ENCODE measurements around the gene LNPEP.
"Not testable (repeated sequence)": the region's sequence is repeated elsewhere in the genome, so short reads cannot be mapped to it uniquely, and the experiment has no call there.

LNPEP gene

GRCh38 chr5:97070234-97070633 lies 134.4 kb downstream of the LNPEP start:
- no peak for FAIRE-seq

GRCh38 chr5:97071101-97071500 lies 135.2 kb downstream of the LNPEP start:
- no peak for FAIRE-seq

- FAIRE-seq = no peak
Measured at GRCh38 chr5:97071993-97072392, 136.1 kb downstream of the LNPEP start.

- FAIRE-seq = no peak
Measured at GRCh38 chr5:97072696-97073095, 136.8 kb downstream of the LNPEP start.

GRCh38 chr5:97073420-97073819 lies 137.5 kb downstream of the LNPEP start:
- no peak for FAIRE-seq

GRCh38 chr5:97074859-97075489 lies 139.1 kb downstream of the LNPEP start:
- no peak for FAIRE-seq

- FAIRE-seq = no peak
Measured at GRCh38 chr5:97075649-97076048, 139.8 kb downstream of the LNPEP start.

- FAIRE-seq = no peak
Measured at GRCh38 chr5:97076098-97076497, 140.2 kb downstream of the LNPEP start.

- no peak for FAIRE-seq
Measured at GRCh38 chr5:97077246-97077645, 141.4 kb downstream of the LNPEP start.

- no peak for FAIRE-seq
Measured at GRCh38 chr5:97078958-97079743, 143.3 kb downstream of the LNPEP start.

- not testable (repeated sequence) for FAIRE-seq
Measured at GRCh38 chr5:97084782-97085458, 149.0 kb downstream of the LNPEP start.

GRCh38 chr5:97085459-97086181 lies 149.7 kb downstream of the LNPEP start:
- no peak for FAIRE-seq

All from TTC549 (cell line).